IPS DF 6.9 (cell line): ENCODE results near the gene LYRM9.

Experiments used
- DNase-seq: peaks from one replicate; pipeline ENCODE4 v3.0.0-alpha.2; 2013; ENCODE audit warnings: low read depth, low spot score
- H3K27ac ChIP-seq: one replicate; pipeline ENCODE4 v1.5.1; 2013; ENCODE audit warnings: low read length, control low read depth
- H3K27me3 ChIP-seq: 2 replicates; pipeline ENCODE4 v1.6.1; 2013; ENCODE audit warnings: mild to moderate bottlenecking, low read length; ENCODE audit not compliant: control insufficient read depth, insufficient read depth
- H3K36me3 ChIP-seq: 2 replicates; pipeline ENCODE4 v1.6.1; 2013; ENCODE audit warnings: low read length; ENCODE audit not compliant: control insufficient read depth, insufficient read depth
- H3K4me1 ChIP-seq: 2 replicates; pipeline ENCODE4 v1.6.1; 2013; ENCODE audit warnings: low read length; ENCODE audit not compliant: control insufficient read depth, insufficient read depth
- H3K4me3 ChIP-seq: 2 replicates; pipeline ENCODE4 v1.5.1; 2013; ENCODE audit warnings: mild to moderate bottlenecking, low read length
- H3K9me3 ChIP-seq: 2 replicates; pipeline ENCODE4 v1.6.1; 2013; ENCODE audit warnings: low read length, inconsistent platforms; ENCODE audit not compliant: control insufficient read depth, insufficient read depth
- WGBS: extraction: QIAGEN DNeasy Blood & Tissue Kit; methylation state at CpG from one replicate; pipeline ENCODE4 v1.1.7; 2013; ENCODE audit warnings: mixed read lengths, missing lambda C conversion rate; ENCODE audit not compliant: insufficient read length, insufficient coverage; 5-methylcytosine and 5-hydroxymethylcytosine counted together

The LYRM9 gene

DNA sequence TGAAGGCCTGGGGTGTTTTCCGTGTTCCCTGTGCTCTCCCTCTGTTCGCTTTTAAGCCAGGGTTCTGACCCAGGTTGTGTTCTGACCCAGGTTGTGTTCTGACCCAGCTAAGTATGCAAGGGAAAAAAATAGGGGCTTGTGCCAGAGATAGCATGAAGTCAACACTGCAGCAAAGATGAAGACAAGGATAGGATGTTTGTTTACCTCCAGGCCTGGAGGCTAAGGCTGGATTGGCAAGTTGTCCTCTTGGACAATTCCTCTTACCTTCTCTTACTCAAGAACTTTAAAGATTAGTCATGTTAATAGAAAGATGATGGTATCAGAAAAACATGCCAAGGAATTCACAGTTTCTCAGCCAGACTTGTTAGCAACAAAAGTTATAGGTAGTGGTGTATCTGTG lies 19.4 kb downstream of the LYRM9 start:
- Histone ChIP-seq H3K9me3 (no peaks in the 10 kb centered on the region), H3K27ac (no peak overlapping the region), H3K4me1 (no peaks in the 10 kb centered on the region), H3K27me3 (no peaks in the 10 kb centered on the region), H3K36me3 (no peaks in the 10 kb centered on the region), H3K4me3 (no peak overlapping the region)
- no CpG with 5 or more reads among the region's 2 CpGs for WGBS
- DNase-seq: no peak

DNA sequence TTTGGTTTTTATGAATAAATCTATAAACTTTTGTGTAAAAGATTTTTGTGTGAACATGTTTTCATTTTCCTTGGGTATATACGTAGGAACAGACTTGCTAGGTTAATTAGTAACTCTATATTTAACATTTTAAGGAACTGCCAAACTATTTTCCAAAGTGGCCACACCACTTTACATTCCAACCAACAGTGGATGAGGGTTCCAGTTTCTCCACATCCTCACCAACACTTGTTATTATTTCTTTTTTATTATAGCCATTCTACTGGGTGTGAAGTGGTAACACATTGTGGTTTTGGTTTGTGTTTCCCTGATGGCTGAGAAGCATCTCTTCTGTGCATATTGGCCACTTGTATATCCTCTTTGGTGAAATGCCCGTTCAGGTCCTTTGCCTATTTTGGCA lies 20.0 kb downstream of the LYRM9 start:
- no CpG with 5 or more reads among the region's 2 CpGs for WGBS
- Histone ChIP-seq H3K36me3 (no peaks in the 10 kb centered on the region), H3K4me1 (no peaks in the 10 kb centered on the region), H3K4me3 (no peak overlapping the region), H3K9me3 (no peaks in the 10 kb centered on the region), H3K27ac (no peak overlapping the region), H3K27me3 (no peaks in the 10 kb centered on the region)
- no peak for DNase-seq

DNA sequence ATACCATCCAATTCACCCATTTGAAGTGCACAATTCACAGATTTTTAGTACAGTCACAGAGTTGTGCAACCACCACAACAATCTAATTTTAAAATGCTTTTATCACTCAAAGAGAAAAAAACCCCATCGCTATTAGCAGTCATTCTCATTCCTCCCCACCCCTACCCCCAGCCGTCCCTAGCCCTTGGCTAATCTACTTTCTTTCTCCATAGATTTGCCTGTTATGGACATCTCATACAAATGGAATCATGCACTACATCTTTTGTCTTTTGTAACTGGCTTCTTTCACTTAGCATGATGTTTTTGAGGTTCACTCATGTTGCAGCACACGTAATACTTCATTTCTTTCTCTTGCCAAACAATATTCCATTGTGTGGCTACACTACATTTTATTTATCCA lies 20.4 kb downstream of the LYRM9 start:
- Histone ChIP-seq H3K27me3 (no peaks in the 10 kb centered on the region), H3K9me3 (no peaks in the 10 kb centered on the region), H3K4me1 (no peaks in the 10 kb centered on the region), H3K36me3 (no peaks in the 10 kb centered on the region), H3K27ac (no peak overlapping the region), H3K4me3 (no peak overlapping the region)
- WGBS: no CpG with 5 or more reads among the region's 3 CpGs
- DNase-seq: no peak

DNA sequence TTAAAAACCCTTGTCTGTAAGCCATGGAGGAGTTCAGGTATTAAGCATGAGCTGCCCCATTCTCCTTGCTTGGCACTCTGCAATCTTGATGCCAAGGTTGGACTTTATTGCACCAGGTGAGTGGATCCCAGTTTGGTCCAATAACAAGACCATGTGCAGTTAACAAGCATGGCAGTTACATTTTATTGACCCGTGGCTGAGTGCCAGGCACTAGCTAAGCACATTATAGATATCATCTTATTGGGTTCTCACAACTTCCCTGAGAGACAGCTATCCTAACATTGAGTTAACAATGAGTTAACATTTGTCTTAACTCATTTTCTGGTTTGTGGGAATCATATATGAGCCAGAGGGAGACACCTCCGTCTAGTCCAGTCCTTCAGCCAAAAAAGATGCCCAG lies 21.8 kb downstream of the LYRM9 start:
- Histone ChIP-seq H3K4me1 (no peaks in the 10 kb centered on the region), H3K9me3 (no peaks in the 10 kb centered on the region), H3K27ac (no peak overlapping the region), H3K36me3 (no peaks in the 10 kb centered on the region), H3K4me3 (no peak overlapping the region), H3K27me3 (no peaks in the 10 kb centered on the region)
- WGBS: no CpG with 5 or more reads among the region's 2 CpGs
- DNase-seq: no peak

DNA sequence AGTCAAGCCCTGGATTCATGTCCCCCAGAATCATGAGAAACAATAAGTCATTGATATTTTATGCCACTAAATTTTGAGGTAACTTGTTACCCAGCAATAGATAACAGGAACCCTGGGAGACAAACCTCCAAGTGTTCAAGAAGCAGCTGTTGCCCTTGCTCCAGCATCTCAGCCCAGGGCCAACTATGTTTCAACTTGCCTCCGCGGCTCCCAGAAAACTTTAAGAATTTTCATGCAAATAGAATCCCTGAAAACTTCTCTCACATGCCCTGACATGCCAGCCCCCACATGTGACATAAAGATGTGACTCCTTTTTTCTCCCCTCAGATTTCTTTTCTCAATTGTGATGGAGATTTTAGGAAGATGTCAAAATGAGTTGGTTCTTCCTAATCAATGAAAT lies 22.8 kb downstream of the LYRM9 start:
- Histone ChIP-seq H3K36me3 (no peaks in the 10 kb centered on the region), H3K4me1 (no peaks in the 10 kb centered on the region), H3K9me3 (no peaks in the 10 kb centered on the region), H3K4me3 (no peak overlapping the region), H3K27me3 (no peaks in the 10 kb centered on the region), H3K27ac (no peak overlapping the region)
- no CpG with 5 or more reads among the region's 2 CpGs for WGBS
- DNase-seq: no peak

DNA sequence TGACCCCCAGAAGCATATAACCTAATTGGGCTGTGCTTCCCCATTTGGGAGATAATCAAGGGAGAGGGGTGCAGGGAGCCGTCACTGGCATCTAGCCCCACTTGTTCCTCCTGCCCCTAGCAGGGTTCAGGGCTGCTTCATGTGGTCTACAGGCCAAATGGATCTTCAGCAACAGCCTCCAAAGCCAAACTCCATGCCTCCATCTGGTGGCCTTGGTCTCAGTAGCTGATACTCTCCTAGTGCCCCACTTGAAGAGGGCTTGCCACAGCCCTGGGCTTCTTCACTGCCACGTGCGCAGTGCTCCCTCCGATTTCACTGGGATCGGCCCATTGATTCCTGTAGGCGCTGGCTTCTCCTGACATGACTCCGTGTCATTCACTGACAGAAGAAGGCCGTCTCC lies 24.6 kb downstream of the LYRM9 start:
- WGBS: no CpG with 5 or more reads among the region's 8 CpGs
- Histone ChIP-seq H3K4me1 (no peaks in the 10 kb centered on the region), H3K4me3 (no peak overlapping the region), H3K27me3 (no peaks in the 10 kb centered on the region), H3K9me3 (no peaks in the 10 kb centered on the region), H3K27ac (no peak overlapping the region), H3K36me3 (no peaks in the 10 kb centered on the region)
- DNase-seq: no peak

DNA sequence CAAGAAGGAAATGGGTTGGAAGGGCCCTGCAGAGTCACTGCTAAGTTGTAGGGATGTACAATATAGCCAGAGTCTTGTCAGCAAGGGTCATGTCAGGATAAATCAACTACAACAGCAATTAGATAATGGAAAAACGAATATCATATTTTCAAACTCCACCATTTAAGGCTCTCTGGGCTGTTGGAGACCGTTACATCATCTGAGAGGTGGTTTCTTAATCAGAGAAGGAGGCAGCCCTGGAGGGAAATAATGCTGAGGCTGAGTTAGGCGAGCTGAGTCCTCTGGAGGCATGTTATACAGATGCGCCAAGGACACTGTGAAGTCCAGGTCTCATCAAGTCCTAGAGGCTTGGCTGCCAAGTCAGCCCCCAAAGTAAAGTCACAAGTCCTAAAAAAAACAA lies 30.3 kb downstream of the LYRM9 start:
- WGBS: no CpG with 5 or more reads among the region's 4 CpGs

DNA sequence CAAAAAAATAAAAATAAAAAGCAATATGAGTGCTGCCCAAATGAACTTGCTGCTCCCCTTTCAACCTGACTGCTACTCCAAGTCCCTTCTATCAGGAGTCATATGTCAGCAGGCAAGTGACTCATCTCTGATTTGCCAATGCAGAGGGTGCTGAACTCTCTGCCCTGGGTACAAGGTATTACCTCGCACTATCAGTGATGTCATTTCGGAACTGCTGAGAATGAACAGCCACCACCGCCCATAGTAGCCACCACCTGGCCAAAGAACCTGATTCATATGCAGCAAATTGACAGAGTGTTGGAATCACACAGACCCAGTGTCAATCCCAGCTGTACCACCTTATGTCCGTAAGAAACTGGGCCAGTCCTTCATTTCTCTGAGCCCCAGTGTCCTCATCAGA lies 31.2 kb downstream of the LYRM9 start:
- Histone ChIP-seq H3K4me3 (no peak overlapping the region), H3K36me3 (no peaks in the 10 kb centered on the region), H3K9me3 (no peaks in the 10 kb centered on the region), H3K27me3 (no peaks in the 10 kb centered on the region), H3K4me1 (no peaks in the 10 kb centered on the region), H3K27ac (no peak overlapping the region)
- no peak for DNase-seq
- WGBS: no CpG with 5 or more reads among the region's 4 CpGs

More for the DNA sequence above, 30.3 kb downstream of the LYRM9 start:
- no peak for DNase-seq
- Histone ChIP-seq H3K36me3 (no peaks in the 10 kb centered on the region), H3K4me3 (no peak overlapping the region), H3K9me3 (no peaks in the 10 kb centered on the region), H3K4me1 (no peaks in the 10 kb centered on the region), H3K27me3 (no peaks in the 10 kb centered on the region), H3K27ac (no peak overlapping the region)

DNA sequence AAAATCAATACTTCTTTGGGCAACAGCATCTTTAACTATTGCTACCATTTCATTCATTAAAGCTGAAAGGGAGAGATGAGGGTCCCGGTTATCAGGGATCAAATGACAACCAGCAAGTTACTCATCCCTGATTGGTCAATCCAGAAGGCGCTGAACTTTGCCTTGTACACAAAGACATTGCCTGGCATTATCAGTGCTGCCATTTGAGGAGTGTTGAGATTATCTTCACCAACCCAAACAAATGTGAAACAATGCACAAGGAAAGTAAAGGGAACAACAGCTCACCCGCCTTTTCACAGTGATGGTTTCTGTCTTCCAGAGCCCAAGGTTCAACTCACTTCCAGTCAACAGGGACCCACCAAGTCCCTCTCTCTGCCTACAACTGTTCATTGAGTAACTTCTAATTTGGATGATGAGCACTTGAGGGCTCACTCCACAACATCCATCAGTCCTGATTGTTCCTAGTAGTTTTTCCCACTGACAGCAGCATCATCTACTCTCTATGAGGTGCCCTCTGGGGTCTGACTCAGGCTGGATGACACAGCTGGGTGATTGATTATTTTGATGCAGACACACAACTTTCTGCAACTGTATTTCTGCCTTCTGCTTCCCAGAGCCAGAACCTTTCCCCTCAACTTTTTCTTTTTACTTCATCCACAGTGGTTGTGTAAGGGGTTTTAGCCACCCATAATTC lies 32.0 kb downstream of the LYRM9 start:
- no CpG with 5 or more reads among the region's 3 CpGs for WGBS
- no peaks in the 10 kb centered on the region for H3K4me1 ChIP-seq
- no peak overlapping the region for H3K4me3 ChIP-seq
- no peaks in the 10 kb centered on the region for H3K9me3 ChIP-seq
- H3K27ac ChIP-seq: no peak overlapping the region
- H3K36me3 ChIP-seq: no peaks in the 10 kb centered on the region
- no peak for DNase-seq
- no peaks in the 10 kb centered on the region for H3K27me3 ChIP-seq

DNA sequence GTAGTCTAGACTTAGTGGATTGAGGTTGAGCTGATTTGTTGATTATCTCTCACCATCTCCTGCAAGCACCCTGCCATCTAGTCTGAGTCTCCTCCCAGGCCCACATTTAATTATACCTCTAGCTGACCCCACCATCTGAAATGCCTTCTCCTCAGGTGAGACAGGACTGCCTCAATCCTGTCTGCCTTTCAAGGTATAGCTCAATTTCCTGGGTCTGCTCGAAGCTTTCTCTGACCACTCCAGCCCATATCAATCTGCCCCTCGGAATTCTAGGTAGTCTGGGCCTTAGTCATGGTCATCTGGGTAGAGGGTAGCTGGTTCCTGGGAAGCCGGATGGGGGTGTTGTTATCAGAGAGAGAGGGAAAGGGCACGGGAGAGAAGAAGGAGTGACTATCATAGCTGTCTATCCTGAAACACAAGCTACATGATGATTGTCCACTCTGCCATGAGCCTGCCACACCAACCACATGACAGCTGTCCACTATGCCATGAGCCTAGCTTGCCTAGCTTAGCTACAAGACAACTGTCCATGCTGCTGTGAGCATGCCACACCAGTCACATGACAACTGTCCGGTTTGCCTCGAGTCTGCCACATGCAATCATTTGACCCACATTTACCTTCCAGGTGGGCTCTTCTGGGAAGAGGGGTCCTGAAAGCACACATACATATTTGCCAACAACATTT lies 34.4 kb downstream of the LYRM9 start:
- WGBS: no CpG with 5 or more reads among the region's 6 CpGs
- Histone ChIP-seq H3K4me3 (no peak overlapping the region), H3K4me1 (no peaks in the 10 kb centered on the region)

More for the DNA sequence above, 34.4 kb downstream of the LYRM9 start:
- DNase-seq: no peak
- Histone ChIP-seq H3K27ac (no peak overlapping the region), H3K36me3 (no peaks in the 10 kb centered on the region), H3K9me3 (no peaks in the 10 kb centered on the region), H3K27me3 (no peaks in the 10 kb centered on the region)
